HG02885 (cell line): ENCODE measurements around the gene ZNF787.
"Not testable (repeated sequence)": the region's sequence is repeated elsewhere in the genome, so short reads cannot be mapped to it uniquely, and the experiment has no call there.

Source experiments
- ATAC-seq: cut with Tn5 transposase; IDR thresholded peaks from one replicate; pipeline ENCODE4 v1.9.1; 2021; ENCODE audit warnings: mild to moderate bottlenecking; ENCODE audit not compliant: unreplicated experiment, poor library complexity

The ZNF787 gene

GRCh38 chr19:56121180-56122167 lies at the start of gene ZNF787:
Gene ZNF787, minus strand, starts transcription at chr19:56121295. Its CDS starts 18,078 bp downstream, at chr19:56103217.
- peak; percentile 89 for ATAC-seq

- no peak for ATAC-seq
Measured at GRCh38 chr19:56170261-56170660, 49.2 kb upstream of the ZNF787 start.

GRCh38 chr19:56167064-56167578 lies 46.0 kb upstream of the ZNF787 start:
- ATAC-seq, result no peak

GRCh38 chr19:56163097-56163496 lies 42.0 kb upstream of the ZNF787 start:
- no peak for ATAC-seq

- ATAC-seq, result no peak
Measured at GRCh38 chr19:56162258-56162657, 41.2 kb upstream of the ZNF787 start.

- no peak for ATAC-seq
Measured at GRCh38 chr19:56161534-56161933, 40.4 kb upstream of the ZNF787 start.

- no peak for ATAC-seq
Measured at GRCh38 chr19:56159622-56160271, 38.7 kb upstream of the ZNF787 start.

GRCh38 chr19:56159009-56159559 lies 38.0 kb upstream of the ZNF787 start:
- no peak for ATAC-seq

- ATAC-seq, result no peak
Measured at GRCh38 chr19:56158170-56158757, 37.2 kb upstream of the ZNF787 start.

GRCh38 chr19:56156768-56157167 lies 35.7 kb upstream of the ZNF787 start:
- ATAC-seq, result no peak

- no peak for ATAC-seq
Measured at GRCh38 chr19:56155124-56155687, 34.1 kb upstream of the ZNF787 start.

- no peak for ATAC-seq
Measured at GRCh38 chr19:56153507-56153906, 32.4 kb upstream of the ZNF787 start.

GRCh38 chr19:56152644-56153043 lies 31.5 kb upstream of the ZNF787 start:
- ATAC-seq, result no peak

- no peak for ATAC-seq
Measured at GRCh38 chr19:56150358-56150757, 29.3 kb upstream of the ZNF787 start.

- ATAC-seq, result no peak
Measured at GRCh38 chr19:56149656-56150038, 28.6 kb upstream of the ZNF787 start.

GRCh38 chr19:56148955-56149655 lies 28.0 kb upstream of the ZNF787 start:
- ATAC-seq, result not testable (repeated sequence)

GRCh38 chr19:56148096-56148495 lies 27.0 kb upstream of the ZNF787 start:
- no peak for ATAC-seq

GRCh38 chr19:56147307-56147706 lies 26.2 kb upstream of the ZNF787 start:
- ATAC-seq, result no peak

GRCh38 chr19:56146904-56147303 lies 25.8 kb upstream of the ZNF787 start:
- no peak for ATAC-seq

- ATAC-seq, result no peak
Measured at GRCh38 chr19:56145698-56146097, 24.6 kb upstream of the ZNF787 start.
